ENCODE data around the gene DCHS2.

DNA sequence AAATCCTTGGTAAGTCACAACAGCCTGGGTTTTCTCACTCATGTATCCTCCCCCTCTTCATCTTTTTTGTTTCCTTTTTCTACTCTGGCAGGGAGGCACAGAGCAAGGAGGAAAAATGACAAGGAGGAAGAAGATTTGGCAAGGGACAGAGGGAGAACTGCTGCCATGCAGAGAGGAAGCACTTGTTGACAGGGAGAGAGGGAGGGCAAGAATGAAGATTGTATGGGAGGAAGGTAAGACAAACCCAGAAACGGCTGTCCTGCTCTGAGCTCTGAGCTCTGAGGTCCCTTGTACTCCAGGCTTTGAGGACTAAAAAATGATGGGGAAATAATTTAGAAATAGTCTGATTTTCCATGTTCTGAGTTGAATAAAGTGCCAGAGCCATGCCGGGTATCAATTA is 123.9 kb downstream of the DCHS2 start:
- TF ChIP-seq, protein P1, sequence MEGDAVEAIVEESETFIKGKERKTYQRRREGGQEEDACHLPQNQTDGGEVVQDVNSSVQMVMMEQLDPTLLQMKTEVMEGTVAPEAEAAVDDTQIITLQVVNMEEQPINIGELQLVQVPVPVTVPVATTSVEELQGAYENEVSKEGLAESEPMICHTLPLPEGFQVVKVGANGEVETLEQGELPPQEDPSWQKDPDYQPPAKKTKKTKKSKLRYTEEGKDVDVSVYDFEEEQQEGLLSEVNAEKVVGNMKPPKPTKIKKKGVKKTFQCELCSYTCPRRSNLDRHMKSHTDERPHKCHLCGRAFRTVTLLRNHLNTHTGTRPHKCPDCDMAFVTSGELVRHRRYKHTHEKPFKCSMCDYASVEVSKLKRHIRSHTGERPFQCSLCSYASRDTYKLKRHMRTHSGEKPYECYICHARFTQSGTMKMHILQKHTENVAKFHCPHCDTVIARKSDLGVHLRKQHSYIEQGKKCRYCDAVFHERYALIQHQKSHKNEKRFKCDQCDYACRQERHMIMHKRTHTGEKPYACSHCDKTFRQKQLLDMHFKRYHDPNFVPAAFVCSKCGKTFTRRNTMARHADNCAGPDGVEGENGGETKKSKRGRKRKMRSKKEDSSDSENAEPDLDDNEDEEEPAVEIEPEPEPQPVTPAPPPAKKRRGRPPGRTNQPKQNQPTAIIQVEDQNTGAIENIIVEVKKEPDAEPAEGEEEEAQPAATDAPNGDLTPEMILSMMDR (IDR thresholded peaks at IDR 0.05): no peak
- no peak for TF ChIP-seq POLR2AphosphoS5 (IDR thresholded peaks at IDR 0.05)
- TF ChIP-seq POLR2A (IDR thresholded peaks at IDR 0.05): no peak
- no peak for TF ChIP-seq EP300 (IDR thresholded peaks at IDR 0.05)

Data from suprapubic skin (tissue), 4 donors.